SHP77 treated with DMSO at 0.1 percent for 48 hours (cell line): Measurements from ENCODE around the gene WWOX.

Experiments
- DNase-seq: peaks from one replicate; lab custom pipeline; 2025; lab: John Stamatoyannopoulos, UW

Gene WWOX

DNA sequence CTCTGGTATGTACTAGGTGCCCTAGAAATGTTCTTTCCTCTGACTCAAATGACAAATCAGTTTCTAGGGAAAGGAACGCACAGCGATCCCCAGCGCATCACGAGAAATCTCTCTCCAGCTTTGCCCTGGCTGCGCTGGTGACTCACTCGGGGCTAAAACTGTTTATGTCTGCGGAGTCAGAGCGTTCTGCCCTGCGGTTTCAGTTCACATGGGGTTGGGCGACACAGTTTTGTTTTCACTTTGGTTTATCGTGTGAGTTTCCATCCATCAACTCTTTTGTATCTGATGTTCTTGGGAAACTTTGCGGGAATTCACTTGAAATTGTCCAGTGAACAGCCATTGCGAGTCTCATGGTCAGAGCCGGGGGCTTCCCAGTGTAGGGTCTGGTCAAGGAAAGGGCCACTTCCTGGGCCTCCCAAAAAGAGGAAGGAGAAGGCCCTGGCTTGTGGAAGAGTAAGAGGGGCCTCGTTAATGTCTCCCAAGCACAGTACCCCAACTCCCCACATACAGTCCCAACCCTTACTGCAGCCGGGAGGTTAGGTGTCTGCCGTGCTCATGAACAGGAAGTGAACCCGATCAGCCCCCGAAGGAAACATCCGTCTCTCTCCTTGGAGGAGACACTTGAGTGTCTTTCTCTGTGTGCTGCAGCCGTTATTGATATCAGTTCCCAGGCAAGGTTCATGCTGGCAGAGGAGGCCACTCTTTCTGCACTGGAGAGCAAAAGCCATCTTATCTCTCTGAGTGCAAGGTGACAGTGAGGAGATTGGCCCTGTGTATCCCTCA lies 643.2 kb downstream of the WWOX start:
- DNase-seq = no peak

- DNase-seq = no peak
Observed at GRCh38 chr16:78743556-78743955, 644.1 kb downstream of the WWOX start.

GRCh38 chr16:78744099-78744498 lies 644.6 kb downstream of the WWOX start:
- DNase-seq = no peak

DNA sequence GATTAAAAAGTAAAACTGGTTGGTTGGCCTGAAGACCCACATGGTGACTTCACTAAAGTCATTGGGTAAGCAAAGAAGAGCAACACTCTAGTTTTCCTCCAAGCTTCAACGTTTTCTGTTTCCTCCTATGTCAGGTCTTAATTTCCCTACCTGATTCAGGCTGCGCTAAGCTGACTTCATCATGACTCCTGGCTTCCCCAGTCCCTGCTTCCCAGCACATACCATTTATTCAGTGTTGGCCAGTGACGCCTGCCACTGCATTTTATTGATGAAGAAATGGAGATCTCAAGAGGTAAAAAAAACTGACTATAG lies 645.3 kb downstream of the WWOX start:
- DNase-seq = no peak

- no peak for DNase-seq
Observed at GRCh38 chr16:78745108-78746019, 645.9 kb downstream of the WWOX start.

DNA sequence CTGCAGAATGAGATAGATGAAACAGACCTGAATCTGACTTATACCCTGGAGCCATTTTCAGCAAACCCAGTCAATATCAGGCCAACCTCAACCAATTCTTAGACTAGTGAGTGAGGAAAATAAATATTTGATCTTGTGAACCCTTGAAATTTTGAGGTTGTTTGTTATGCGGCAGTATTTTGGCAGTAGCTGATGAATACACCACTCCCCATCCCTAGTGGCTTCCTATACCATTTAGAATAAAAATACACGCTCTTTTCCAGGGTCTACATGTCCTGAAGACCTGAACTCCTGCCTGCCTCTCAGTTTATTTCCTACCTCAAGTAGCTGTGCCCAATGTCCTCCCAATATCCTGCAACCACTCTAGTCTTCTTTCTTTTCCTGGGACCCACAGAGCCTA lies 647.3 kb downstream of the WWOX start:
- no peak for DNase-seq

DNA sequence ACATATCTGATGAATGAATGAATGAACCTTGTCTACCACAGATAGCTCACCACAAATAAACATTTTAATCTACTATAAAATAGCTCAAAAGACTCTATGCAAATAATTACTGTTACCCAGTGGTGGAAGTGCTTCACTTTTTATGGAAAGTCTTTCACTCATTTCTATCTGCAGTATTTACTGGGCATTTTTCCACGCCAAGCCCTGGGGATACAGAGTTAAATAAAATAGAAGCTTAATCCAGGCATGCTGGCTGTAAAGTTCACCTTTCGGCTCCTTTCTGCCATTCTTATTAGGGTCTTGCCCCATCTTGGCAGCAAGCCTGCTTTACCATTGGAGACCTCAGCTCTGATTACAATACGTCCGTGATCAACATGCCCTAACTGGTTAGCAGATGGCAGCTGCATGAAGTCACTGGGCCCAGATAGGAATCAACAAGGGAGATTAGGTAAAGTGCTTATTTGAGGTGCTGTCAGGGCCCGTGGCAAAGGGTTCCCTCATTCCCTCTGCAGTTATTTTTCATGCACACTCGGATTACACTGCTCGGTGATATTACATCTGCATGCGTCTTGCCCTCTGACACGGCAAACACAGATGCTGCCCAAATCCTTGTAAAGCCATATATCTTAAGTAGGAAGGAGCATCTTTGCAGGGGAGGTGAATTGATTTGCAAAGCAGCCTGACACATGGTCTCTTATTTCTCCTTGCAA lies 648.9 kb downstream of the WWOX start:
- DNase-seq = peak; percentile 98

DNA sequence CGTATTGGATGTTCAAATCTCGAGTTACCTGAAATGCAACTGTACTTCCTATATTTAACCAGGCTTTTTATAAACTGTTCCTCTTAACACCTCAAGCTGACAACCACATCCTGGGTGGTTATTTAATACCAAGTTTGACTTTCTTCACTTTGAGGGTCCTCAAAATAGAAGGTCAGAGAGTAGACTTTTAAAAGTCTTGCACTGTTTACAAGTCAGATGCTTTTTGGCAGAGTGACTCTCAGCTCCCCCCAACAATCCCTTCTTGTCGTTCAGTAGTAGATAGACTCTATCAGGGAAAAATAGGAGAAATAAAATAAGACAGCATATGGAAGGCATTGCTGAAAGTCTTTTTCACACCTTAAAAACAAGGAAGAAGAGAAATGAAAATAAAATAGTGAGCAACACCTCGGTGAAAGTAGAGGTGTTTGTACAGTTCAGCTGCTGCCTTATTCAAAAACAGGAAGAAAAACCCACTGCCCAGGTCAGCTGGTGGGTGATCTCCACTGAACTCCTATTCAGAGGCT lies 650.4 kb downstream of the WWOX start:
- DNase-seq = no peak

- DNase-seq = no peak
Observed at GRCh38 chr16:78750611-78751010, 651.2 kb downstream of the WWOX start.

GRCh38 chr16:78751601-78752000 lies 652.1 kb downstream of the WWOX start:
- DNase-seq = no peak

GRCh38 chr16:78754713-78755112 lies 655.3 kb downstream of the WWOX start:
- no peak for DNase-seq

- DNase-seq = no peak
Observed at GRCh38 chr16:78755751-78756661, 656.6 kb downstream of the WWOX start.

DNA sequence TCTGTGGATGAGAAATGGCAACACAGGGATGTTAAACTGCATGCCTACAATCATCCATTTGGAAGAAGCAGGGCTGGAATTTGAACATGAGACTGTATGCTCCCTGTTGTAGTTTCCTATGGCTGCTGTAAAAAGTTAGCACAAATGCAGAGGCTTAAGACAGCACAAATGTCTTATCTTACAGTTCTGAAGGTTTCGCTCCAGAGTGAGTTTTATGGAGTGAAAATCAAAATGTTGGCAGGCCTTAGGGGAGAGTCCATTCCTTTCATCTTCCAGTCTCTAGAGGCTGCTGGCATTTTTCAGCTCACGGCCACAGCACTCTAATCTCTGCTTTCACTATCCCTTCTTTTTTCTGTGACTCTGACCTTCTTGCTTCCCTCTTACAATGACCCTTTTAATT lies 660.1 kb downstream of the WWOX start:
- DNase-seq = no peak

GRCh38 chr16:78760611-78761010 lies 661.2 kb downstream of the WWOX start:
- DNase-seq = no peak

DNA sequence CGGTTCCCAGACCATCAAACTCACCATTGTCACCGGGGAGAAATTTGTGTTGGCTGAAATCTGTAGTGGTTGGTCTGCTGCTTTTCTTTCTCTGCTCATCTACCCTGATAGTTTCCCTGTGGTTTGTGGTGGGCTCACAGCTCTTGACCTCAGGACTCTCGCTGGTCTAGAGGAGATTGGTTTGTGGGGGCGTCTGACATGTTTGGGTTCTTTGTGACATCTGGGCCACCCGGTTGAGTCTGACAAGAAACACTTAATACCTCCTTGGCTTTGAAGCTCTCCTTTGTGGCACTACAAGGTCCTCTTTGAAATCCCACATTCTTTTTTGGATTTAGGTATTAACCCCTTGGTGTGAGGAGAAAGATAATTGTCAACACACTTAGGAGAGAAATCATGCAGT lies 662.0 kb downstream of the WWOX start:
- DNase-seq = no peak

DNA sequence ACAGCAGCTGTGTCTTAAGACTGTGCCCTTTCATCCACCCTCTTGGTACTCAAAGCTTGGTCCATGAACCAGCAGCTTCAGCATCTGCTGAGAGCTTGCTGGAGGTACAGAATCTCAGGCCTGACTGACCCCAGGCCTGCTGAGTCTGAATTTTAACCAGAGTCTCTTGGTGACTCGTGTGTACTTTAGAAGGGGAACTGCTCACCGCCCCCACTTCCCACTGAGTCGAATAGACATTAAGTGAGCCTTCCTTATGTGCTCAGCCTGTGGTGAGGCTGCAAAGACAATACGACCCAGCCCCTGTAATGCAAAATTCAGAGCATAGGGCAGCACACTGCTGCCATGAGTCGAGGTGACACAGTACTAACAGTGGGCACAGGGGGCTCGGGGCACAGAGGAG lies 662.8 kb downstream of the WWOX start:
- no peak for DNase-seq

DNA sequence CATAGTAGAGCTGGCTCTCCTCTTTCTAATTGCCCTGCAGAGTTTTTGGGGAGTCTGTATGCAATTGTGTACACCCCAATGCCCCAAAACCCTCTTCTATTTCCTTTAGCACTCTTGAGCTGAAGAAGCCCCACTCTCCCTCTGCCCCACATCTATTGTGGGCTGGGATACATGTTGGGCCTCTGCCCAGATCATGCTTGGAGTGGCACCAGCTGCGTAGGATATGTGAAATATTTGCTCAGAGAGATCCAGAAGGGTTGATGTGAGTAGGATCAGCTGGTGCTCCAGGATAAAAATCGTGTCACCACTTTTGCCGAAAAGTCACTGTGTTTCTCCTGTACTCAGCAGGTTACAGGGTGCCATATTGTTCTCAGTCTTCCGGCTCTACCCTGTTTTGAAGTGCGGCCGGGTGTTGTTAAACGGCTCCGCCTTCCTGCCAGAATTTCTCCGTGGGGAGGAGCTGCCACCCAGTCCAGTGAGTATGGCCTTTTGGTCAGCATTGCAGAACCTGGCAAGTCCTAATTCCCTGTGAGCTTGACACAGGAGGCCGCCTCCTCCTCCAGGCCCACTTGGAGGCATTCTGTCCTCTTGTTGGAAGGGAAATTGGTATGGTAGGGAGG lies 664.5 kb downstream of the WWOX start:
- DNase-seq = peak; percentile 47

DNA sequence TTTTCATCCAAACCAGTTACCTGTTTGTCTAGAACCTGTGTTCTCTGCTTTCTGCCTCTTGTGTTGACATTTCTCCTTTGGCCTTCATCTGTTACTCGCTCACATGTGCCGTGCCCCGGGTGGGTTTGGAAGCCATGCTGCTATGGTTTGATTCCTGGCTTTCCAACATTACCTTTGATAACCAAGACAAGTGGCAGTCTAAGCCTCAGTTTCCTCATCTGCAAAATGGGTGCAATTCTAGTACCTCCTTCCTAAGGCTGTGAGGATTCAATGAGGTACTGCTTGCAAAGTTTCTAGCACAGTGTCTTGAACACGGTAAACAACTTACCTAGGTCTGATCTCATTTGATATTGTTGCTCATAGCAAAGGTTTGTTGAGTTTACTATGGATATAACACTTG lies 665.0 kb downstream of the WWOX start:
- no peak for DNase-seq

GRCh38 chr16:78768226-78768625 lies 668.8 kb downstream of the WWOX start:
- DNase-seq = no peak

DNA sequence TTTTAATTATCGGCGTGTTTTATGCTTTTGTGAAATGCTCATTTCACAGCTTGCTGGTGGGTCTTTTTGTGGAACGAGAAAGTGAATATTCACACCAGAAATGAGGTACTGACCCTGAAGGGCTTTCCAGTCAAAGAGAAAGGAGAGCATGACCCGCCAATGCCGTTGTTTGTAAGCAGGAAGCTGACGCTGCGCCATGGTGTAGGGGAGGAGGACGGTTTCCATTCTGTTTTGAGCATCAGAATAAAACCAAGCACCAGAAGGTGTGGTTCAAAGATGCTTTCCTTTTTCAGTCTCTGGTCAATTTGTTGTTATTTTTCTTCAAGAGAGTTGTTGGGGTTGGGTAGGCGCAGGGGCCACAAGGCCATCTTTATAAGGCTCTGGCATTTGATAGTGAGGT lies 669.3 kb downstream of the WWOX start:
- DNase-seq = no peak
